Epithelial cell of proximal tubule (primary cell): ENCODE results near the gene FBXO22. TPM values are rescaled to one million over a fixed set of nuclear protein-coding genes. Genes with fewer than 3 reads are reported as not detected.

ENCODE experiments used
- DNase-seq: peaks from one replicate; pipeline ENCODE4 v3.0.0-alpha.2; 2011; ENCODE audit warnings: low read depth
- H3K4me3 ChIP-seq: 2 replicates; pipeline ENCODE4 v1.5.1; 2011; ENCODE audit warnings: low read depth, mild to moderate bottlenecking, low read length
- total RNA-seq: library from RNA; depleted of rRNA; stranded (reverse); fragments of >200 nt; gene quantifications from 2 replicates; pipeline ENCODE4 v1.2.3, GENCODE V29; 2015
- TF ChIP-seq, protein P1 (sequence below): conservative IDR thresholded peaks from 2 replicates; pipeline ENCODE4 v1.5.1; 2012; ENCODE audit warnings: low read depth, mild to moderate bottlenecking, low read length

The FBXO22 gene
- total RNA-seq, 1 donor from 2014 or later: 38.7 TPM

DNA sequence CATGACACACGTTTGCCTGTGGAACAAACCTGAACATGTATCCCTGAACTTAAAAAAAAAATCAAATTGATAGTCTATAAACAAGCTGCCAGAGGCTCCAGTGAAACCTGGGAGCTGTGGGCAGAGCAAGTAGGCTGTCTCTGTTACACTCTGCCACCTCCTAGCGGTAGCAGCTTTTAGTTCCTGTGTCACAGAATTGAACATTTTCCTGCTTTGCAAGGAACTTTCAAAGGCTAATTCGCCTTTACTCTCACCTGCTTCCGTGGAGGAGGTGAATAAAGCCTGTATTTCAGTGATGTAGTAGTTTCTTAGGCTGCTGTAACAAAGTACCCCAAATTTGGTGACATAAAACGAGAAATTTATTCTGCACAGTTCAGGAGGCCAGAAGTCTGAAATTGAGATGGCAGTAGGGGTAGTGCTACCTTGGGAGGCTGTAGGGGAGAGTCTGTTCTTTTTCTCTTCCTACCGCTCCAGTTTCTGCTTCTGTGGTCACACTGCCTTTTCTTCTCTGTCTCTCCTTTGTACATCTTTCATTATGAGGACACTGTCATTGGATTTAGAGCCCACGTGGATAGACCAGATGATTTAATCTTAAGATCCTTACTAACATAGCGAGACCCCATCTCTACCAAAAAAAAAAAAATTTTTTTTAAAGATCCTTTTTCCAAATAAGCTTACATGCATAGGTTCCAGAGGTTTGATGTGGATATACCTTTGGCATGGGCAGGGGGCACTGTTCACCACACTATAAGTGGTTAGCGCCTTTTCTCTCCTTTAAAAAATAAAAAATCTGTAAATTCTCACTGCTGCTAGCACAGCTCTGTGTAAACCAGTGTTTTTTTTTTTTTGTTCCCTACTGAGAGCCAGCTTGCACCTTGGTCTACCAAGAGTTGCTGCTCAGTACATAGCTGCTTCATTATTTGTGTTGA lies 25.3 kb downstream of the FBXO22 start:
- no peak overlapping the region for H3K4me3 ChIP-seq
- DNase-seq: no peak
- TF ChIP-seq, protein P1, sequence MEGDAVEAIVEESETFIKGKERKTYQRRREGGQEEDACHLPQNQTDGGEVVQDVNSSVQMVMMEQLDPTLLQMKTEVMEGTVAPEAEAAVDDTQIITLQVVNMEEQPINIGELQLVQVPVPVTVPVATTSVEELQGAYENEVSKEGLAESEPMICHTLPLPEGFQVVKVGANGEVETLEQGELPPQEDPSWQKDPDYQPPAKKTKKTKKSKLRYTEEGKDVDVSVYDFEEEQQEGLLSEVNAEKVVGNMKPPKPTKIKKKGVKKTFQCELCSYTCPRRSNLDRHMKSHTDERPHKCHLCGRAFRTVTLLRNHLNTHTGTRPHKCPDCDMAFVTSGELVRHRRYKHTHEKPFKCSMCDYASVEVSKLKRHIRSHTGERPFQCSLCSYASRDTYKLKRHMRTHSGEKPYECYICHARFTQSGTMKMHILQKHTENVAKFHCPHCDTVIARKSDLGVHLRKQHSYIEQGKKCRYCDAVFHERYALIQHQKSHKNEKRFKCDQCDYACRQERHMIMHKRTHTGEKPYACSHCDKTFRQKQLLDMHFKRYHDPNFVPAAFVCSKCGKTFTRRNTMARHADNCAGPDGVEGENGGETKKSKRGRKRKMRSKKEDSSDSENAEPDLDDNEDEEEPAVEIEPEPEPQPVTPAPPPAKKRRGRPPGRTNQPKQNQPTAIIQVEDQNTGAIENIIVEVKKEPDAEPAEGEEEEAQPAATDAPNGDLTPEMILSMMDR: peak; percentile 51

DNA sequence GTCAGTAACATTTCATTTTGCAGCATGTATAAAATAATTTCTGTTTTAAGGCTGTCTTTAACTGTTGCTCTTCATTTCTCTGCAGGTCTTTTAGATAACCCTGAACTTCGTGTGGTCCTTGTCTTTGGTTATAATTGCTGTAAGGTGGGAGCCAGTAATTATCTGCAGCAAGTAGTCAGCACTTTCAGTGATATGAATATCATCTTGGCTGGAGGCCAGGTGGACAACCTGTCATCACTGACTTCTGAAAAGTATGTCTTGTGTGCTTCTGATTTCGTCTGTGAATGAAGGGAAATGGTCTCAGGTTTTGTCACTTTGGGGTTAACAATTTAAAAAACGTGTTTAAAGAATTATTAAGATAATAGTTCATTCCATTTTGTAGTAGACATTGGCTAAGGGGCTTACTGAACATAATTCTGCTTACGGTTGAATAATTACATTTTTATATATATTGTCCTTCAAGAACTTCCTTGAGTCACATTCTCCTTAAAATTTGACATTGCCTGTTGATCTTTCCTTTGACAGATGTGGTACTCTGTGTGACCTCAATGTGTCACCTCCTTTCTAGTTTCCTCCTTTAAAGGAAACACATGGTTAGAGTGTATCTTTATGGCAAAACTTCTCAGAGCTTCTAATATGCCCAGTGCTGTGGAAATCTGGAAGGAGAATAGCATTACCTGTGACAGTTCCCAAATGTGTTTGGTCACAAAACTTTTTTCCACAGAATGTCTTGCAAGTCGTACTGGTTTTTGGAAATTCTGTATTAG lies 26.3 kb downstream of the FBXO22 start:
- TF ChIP-seq, protein P1: no peak
- no peak for DNase-seq
- no peak overlapping the region for H3K4me3 ChIP-seq

DNA sequence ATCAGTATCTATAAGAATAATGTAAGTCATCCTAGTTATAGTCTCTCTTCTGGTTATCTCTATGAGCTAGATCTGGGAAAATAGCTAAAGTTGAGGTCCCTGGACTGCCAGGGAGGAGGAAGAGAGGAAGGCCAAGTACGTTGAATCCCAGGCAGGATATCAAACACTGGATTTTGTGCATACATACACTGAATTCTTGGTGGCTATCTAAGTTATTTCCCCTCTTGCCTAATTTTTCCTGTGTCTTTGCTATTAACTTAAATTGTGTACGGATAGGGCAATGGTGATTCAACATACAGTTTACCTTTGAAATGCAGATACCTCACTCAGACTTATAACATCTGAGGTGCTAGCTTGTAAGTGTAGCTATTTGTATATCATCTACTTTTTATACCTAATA lies 27.2 kb downstream of the FBXO22 start:
- H3K4me3 ChIP-seq: no peak overlapping the region
- no peak for DNase-seq
- TF ChIP-seq, protein P1: no peak

DNA sequence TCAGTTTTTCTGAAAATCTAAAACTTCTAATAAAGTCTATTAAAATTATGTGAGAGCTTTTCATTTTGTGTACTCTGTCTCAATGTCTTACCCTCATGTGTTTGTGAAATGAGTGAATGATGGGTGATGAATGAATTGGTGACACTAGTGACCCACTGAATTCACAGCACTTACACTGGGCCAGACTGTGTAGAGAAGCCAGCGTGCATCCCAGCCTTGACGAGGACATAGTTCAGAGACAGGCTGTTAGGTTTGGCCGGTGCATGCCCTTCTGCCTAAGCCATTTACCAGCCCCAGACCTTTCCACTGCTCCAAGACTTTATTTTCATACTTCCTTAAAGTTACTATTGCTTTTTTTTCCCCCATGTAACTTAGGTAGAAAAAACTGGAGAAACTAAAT lies 38.8 kb downstream of the FBXO22 start:
- H3K4me3 ChIP-seq: no peak overlapping the region
- DNase-seq: no peak
- TF ChIP-seq, protein P1: no peak

DNA sequence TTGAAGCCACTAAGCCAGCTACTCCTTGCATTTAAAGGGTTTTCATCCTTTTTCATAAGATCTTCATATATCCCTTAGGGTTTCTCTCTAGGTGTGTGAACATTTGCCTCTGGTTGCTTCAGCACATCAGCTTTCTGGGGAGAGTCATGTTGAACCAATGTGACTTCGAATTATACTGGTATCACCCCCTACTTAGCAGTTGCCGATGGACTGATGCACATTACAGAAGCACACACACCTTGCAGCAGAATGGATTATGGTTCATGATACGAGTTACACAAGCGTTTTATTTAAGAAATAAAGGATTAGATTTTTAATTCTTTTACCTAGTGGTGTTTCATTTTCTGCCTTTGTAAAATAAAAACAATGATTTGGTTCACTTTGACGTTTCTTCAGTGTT lies 39.6 kb downstream of the FBXO22 start:
- TF ChIP-seq, protein P1: no peak
- no peak for DNase-seq
- H3K4me3 ChIP-seq: no peak overlapping the region

DNA sequence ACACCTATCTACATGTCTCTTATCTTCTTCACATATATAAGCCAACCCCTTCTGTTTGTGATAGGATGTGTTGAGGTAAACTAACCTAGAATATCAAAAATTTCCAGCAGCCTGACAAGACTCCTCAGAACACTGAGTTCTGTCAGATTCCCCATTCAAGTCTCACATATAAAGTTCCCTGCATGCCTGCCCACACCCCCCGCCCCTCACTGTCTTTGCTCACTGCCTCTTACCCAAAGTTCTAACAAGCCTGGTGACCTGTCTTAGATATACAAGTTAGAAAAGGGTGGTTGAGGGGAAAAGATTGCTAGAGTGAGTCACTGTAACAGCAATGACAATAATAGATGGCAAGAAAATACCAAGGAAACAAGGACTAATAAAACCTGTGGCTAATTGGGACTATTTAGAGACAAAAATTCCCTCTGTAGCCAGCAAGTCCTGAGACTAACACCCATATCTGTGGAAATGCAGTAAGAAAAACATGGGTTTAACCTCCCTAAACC lies 40.1 kb downstream of the FBXO22 start:
- TF ChIP-seq, protein P1: no peak
- no peak for DNase-seq
- H3K4me3 ChIP-seq: no peak overlapping the region
